ENCODE data around the gene FYTTD1. TPM values are rescaled to one million over a fixed set of nuclear protein-coding genes. Genes with fewer than 3 reads are reported as not detected.
A peak's percentile ranks its signal among the peaks of the same experiment; 100 is the strongest.

Gene FYTTD1
- total and polyA plus RNA-seq, 10 donors, result 10.9 to 52.6 (median 30.1) TPM

- DNase-seq, result no peak
- TF ChIP-seq CTCF (IDR thresholded peaks at IDR 0.05 in 8 of 11, conservative IDR thresholded peaks at IDR 0.05 in 3 of 11), result no peak
- TF ChIP-seq POLR2A (IDR thresholded peaks at IDR 0.05), result no peak
- TF ChIP-seq POLR2AphosphoS5 (IDR thresholded peaks at IDR 0.05), result no peak
- peaks cover 3 to 39% (median 24%) of the 10 kb centered on the region in 6 donors for H3K4me1 ChIP-seq
- intact Hi-C loops (cut with DNase I; ENCODE audit: low total_unique reads), result no loop called here
- no peaks in the 10 kb centered on the region for H3K27me3 ChIP-seq (replicated peaks in 1 of 7)
- H3K9me3 ChIP-seq, result no peaks in the 10 kb centered on the region
- no peak overlapping the region for H3K27ac ChIP-seq
- 94 to 97% (median 96%) methylated on average over 4 of the region's 4 CpGs for WGBS, 5 donors
- H3K4me3 ChIP-seq, result no peak overlapping the region
- peaks cover 6 to 71% (median 32%) of the 10 kb centered on the region in 6 donors for H3K36me3 ChIP-seq
These were observed 8.8 kb downstream of the FYTTD1 start for GRCh38 chr3:197758512-197758911.

- intact Hi-C loops (cut with DNase I; ENCODE audit: low total_unique reads), result no loop called here
- Histone ChIP-seq H3K4me1 (peaks cover 0 to 8% (median under 1%) of the 10 kb centered on the region in 6 donors), H3K27me3 (replicated peaks in 1 of 7) (no peaks in the 10 kb centered on the region), H3K27ac (no peak overlapping the region), H3K9me3 (no peaks in the 10 kb centered on the region), H3K4me3 (no peak overlapping the region), H3K36me3 (peaks cover 6 to 99% (median 48%) of the 10 kb centered on the region in 6 donors)
- no peak for DNase-seq
- no peak for TF ChIP-seq CTCF (IDR thresholded peaks at IDR 0.05 in 8 of 11, conservative IDR thresholded peaks at IDR 0.05 in 3 of 11)
- TF ChIP-seq POLR2AphosphoS5 (IDR thresholded peaks at IDR 0.05), result no peak
- TF ChIP-seq POLR2A (IDR thresholded peaks at IDR 0.05), result no peak
These were observed 12.1 kb downstream of the FYTTD1 start for GRCh38 chr3:197761784-197762183.

GRCh38 chr3:197775317-197775716 lies 25.6 kb downstream of the FYTTD1 start:
- 90 to 93% (median 92%) methylated on average over 7 of the region's 7 CpGs for WGBS, 5 donors
- no peak for DNase-seq
- intact Hi-C loops (cut with DNase I; ENCODE audit: low total_unique reads), result no loop called here
- no peaks in the 10 kb centered on the region for H3K9me3 ChIP-seq
- peaks cover 5 to 99% (median 84%) of the 10 kb centered on the region in 6 donors for H3K36me3 ChIP-seq
- no peaks in the 10 kb centered on the region for H3K4me1 ChIP-seq
- H3K27ac ChIP-seq, result no peak overlapping the region
- TF ChIP-seq POLR2AphosphoS5 (IDR thresholded peaks at IDR 0.05) (no peak), CTCF (IDR thresholded peaks at IDR 0.05 in 8 of 11, conservative IDR thresholded peaks at IDR 0.05 in 3 of 11) (no peak), POLR2A (IDR thresholded peaks at IDR 0.05) (no peak)
- H3K4me3 ChIP-seq, result no peak overlapping the region
- no peaks in the 10 kb centered on the region for H3K27me3 ChIP-seq (replicated peaks in 1 of 7)

GRCh38 chr3:197782230-197782629 lies 32.5 kb downstream of the FYTTD1 start:
- 39 to 62% (median 46%) methylated on average over 4 of the region's 4 CpGs for WGBS, 5 donors
- Histone ChIP-seq H3K4me1 (peaks cover 0 to 21% (median 0%) of the 10 kb centered on the region in 6 donors), H3K9me3 (no peaks in the 10 kb centered on the region), H3K36me3 (peaks cover 3 to 98% (median 42%) of the 10 kb centered on the region in 6 donors), H3K27me3 (replicated peaks in 1 of 7) (no peaks in the 10 kb centered on the region), H3K27ac (peak overlapping the region in 1 of 8 donors; percentile 52), H3K4me3 (no peak overlapping the region)
- TF ChIP-seq POLR2AphosphoS5 (IDR thresholded peaks at IDR 0.05) (no peak), POLR2A (IDR thresholded peaks at IDR 0.05) (no peak), CTCF (IDR thresholded peaks at IDR 0.05 in 8 of 11, conservative IDR thresholded peaks at IDR 0.05 in 3 of 11) (no peak)
- intact Hi-C loops (cut with DNase I; ENCODE audit: low total_unique reads), result no loop called here
- no peak for DNase-seq
